ENCODE results near the gene VPREB3. TPM values are rescaled to one million over a fixed set of nuclear protein-coding genes. Genes with fewer than 3 reads are reported as not detected.

Gene VPREB3
- total RNA-seq, 1 donor from 2014 or later, result not detected

DNA sequence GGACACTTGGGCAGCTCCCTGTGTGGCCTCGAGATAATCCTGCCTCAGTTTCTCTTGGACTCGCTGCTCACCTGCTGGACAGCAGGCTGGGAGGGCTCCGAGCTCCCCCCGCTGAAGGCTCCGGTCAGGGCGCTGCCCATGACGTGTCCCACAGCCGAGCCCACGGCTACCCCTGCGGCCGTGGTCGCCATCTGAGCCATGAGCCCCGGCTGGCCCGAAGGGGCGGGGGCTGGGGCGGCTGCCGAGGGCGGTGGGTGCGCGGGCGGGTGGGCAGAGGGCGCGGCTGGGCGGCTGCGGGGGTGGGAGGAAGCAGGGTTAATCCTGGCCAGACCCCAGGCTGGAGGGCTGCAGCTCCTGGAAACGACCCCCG lies 13.1 kb upstream of the VPREB3 start:
- Histone ChIP-seq H3K27me3 (peaks cover 26% of the 10 kb centered on the region), H3K27ac (no peak overlapping the region), H3K9me3 (ENCODE audit: low read depth) (no peaks in the 10 kb centered on the region), H3K4me2 (peak overlapping the region; percentile 87), H2AFZ (replicated peaks) (no peak overlapping the region), H3K79me2 (ENCODE audit: low read depth) (no peaks in the 10 kb centered on the region), H3K4me3 (peak overlapping the region; percentile 60), H3K36me3 (no peaks in the 10 kb centered on the region), H4K20me1 (ENCODE audit: low read depth) (no peaks in the 10 kb centered on the region), H3K9ac (no peak overlapping the region), H3F3A (ENCODE audit: low read depth) (peaks cover 57% of the 10 kb centered on the region), H3K4me1 (peaks cover 24% of the 10 kb centered on the region)
- Mint-ChIP-seq H3K4me1 (peaks cover 45% of the 10 kb centered on the region), H3K27ac (no peak overlapping the region), H3K9me3 (no peaks in the 10 kb centered on the region), H3K36me3 (no peaks in the 10 kb centered on the region), H3K4me3 (peak overlapping the region; percentile 91), H3K27me3 (ENCODE audit: insufficient read depth, low read depth) (peaks cover 3% of the 10 kb centered on the region)
- no peak for TF ChIP-seq EZH2phosphoT487 (IDR thresholded peaks at IDR 0.05)
- no peak for TF ChIP-seq EZH2 (IDR thresholded peaks at IDR 0.05)
- no peak for TF ChIP-seq CTCF (IDR thresholded peaks at IDR 0.05)
- peak; percentile 39 for DNase-seq (ENCODE audit: low spot score)

GRCh38 chr22:23764899-23765881 lies 11.0 kb upstream of the VPREB3 start:
- peaks cover 41% of the 10 kb centered on the region for H3F3A ChIP-seq (ENCODE audit: low read depth)
- H3K36me3 ChIP-seq, result no peaks in the 10 kb centered on the region
- H3K9ac ChIP-seq, result no peak overlapping the region
- Mint-ChIP-seq H3K4me1 (peaks cover 36% of the 10 kb centered on the region), H3K27ac (peak overlapping the region; percentile 87), H3K9me3 (no peaks in the 10 kb centered on the region), H3K27me3 (ENCODE audit: insufficient read depth, low read depth) (peaks cover 3% of the 10 kb centered on the region), H3K4me3 (no peak overlapping the region), H3K36me3 (no peaks in the 10 kb centered on the region)
- DNase-seq (ENCODE audit: low spot score), result no peak
- TF ChIP-seq EZH2 (IDR thresholded peaks at IDR 0.05) (no peak), EZH2phosphoT487 (IDR thresholded peaks at IDR 0.05) (no peak), CTCF (IDR thresholded peaks at IDR 0.05) (no peak)
- peaks cover 22% of the 10 kb centered on the region for H3K27me3 ChIP-seq
- H3K79me2 ChIP-seq (ENCODE audit: low read depth), result no peaks in the 10 kb centered on the region
- peaks cover 19% of the 10 kb centered on the region for H3K4me1 ChIP-seq
- no peak overlapping the region for H3K4me2 ChIP-seq
- H3K27ac ChIP-seq, result no peak overlapping the region
- no peaks in the 10 kb centered on the region for H4K20me1 ChIP-seq (ENCODE audit: low read depth)
- H3K4me3 ChIP-seq, result no peak overlapping the region
- H3K9me3 ChIP-seq (ENCODE audit: low read depth), result no peaks in the 10 kb centered on the region
- H2AFZ ChIP-seq (replicated peaks), result no peak overlapping the region

DNA sequence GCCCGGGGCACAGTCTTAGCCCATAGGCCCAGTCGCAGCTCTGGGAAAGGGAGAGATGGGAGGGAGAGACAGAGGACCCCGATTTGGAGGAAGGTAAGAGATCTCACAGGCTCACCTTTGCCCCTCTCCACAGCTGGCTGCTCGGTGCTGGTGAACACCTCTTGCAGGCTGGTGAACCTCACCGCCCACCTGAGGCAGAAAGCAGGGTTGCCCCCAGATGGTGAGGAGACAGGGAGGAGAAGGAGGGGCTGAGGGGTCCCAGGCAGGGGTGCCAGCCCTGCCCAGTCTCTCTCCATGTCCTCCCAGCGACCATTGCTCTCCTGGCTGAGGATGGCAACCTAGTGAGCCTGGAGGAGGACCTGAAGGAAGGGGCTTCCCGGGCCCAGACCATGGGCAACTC lies 9.7 kb upstream of the VPREB3 start:
- DNase-seq (ENCODE audit: low spot score), result no peak
- no peaks in the 10 kb centered on the region for H3K9me3 Mint-ChIP-seq

DNA sequence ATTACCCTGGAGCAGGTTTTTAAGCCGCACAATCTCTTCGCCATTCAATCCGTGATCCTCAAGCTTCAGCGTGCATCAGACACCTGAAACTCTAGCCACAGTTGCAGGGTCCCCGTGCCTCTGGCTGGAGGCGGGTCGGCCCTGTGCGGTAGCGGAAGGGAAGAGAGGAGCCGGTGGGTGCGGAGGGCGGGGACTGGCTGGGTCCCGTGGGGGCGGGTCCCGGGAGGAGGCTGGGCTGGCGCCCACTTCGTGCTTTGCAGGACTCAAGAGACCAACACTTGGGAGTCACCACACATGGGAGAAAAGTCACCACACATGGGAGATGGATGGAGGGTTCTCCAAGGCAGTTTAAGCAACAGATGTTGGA lies 9.3 kb upstream of the VPREB3 start:
- Histone ChIP-seq H2AFZ (replicated peaks) (peak overlapping the region; percentile 18), H3K36me3 (no peaks in the 10 kb centered on the region), H3K9me3 (ENCODE audit: low read depth) (no peaks in the 10 kb centered on the region), H3K27ac (no peak overlapping the region), H3K4me1 (peaks cover 19% of the 10 kb centered on the region), H3F3A (ENCODE audit: low read depth) (peaks cover 27% of the 10 kb centered on the region), H4K20me1 (ENCODE audit: low read depth) (no peaks in the 10 kb centered on the region), H3K4me2 (peak overlapping the region; percentile 63), H3K9ac (no peak overlapping the region), H3K79me2 (ENCODE audit: low read depth) (no peaks in the 10 kb centered on the region), H3K27me3 (peaks cover 5% of the 10 kb centered on the region), H3K4me3 (no peak overlapping the region)
- peak; percentile 45 for DNase-seq (ENCODE audit: low spot score)
- H3K36me3 Mint-ChIP-seq, result no peaks in the 10 kb centered on the region
- H3K9me3 Mint-ChIP-seq, result no peaks in the 10 kb centered on the region
- H3K27me3 Mint-ChIP-seq (ENCODE audit: insufficient read depth, low read depth), result peaks cover 4% of the 10 kb centered on the region
- no peak overlapping the region for H3K4me3 Mint-ChIP-seq
- H3K4me1 Mint-ChIP-seq, result peaks cover 29% of the 10 kb centered on the region
- no peak for TF ChIP-seq EZH2 (IDR thresholded peaks at IDR 0.05)
- no peak for TF ChIP-seq CTCF (IDR thresholded peaks at IDR 0.05)
- no peak for TF ChIP-seq EZH2phosphoT487 (IDR thresholded peaks at IDR 0.05)
- H3K27ac Mint-ChIP-seq, result no peak overlapping the region

More for the DNA sequence above, 9.7 kb upstream of the VPREB3 start:
- Histone ChIP-seq H3K27ac (no peak overlapping the region), H2AFZ (replicated peaks) (peak overlapping the region; percentile 18), H3K4me2 (peak overlapping the region; percentile 63), H3K27me3 (peaks cover 9% of the 10 kb centered on the region), H3K9ac (no peak overlapping the region), H3K9me3 (ENCODE audit: low read depth) (no peaks in the 10 kb centered on the region), H3K36me3 (no peaks in the 10 kb centered on the region), H3K4me1 (peaks cover 19% of the 10 kb centered on the region), H3F3A (ENCODE audit: low read depth) (peaks cover 29% of the 10 kb centered on the region), H3K4me3 (no peak overlapping the region), H3K79me2 (ENCODE audit: low read depth) (no peaks in the 10 kb centered on the region), H4K20me1 (ENCODE audit: low read depth) (no peaks in the 10 kb centered on the region)
- H3K36me3 Mint-ChIP-seq, result no peaks in the 10 kb centered on the region
- peaks cover 7% of the 10 kb centered on the region for H3K27me3 Mint-ChIP-seq (ENCODE audit: insufficient read depth, low read depth)
- no peak overlapping the region for H3K27ac Mint-ChIP-seq
- no peak for TF ChIP-seq EZH2 (IDR thresholded peaks at IDR 0.05)
- no peak for TF ChIP-seq EZH2phosphoT487 (IDR thresholded peaks at IDR 0.05)
- H3K4me1 Mint-ChIP-seq, result peaks cover 29% of the 10 kb centered on the region
- no peak overlapping the region for H3K4me3 Mint-ChIP-seq
